ENCODE measurements around the gene KCNH1.

Gene KCNH1

DNA sequence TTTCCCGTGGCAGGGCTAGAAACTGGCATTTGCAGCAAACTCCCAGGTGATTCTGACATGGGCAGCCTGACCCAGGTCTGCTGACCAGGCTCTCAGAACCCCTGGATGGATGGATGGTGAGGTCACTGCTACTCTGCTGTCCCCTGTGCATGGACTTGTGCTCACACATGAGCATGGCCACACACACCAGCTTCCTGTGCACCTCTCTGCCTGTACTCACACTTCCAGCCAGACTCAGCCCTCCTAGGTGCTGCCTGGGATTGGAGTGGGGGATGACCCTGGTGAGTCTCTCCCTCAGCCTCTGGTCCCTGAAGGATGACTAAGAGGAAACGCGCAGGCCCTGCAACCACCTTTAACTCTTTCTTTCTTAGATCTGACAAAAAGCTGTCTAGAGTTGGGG is 444.1 kb downstream of the KCNH1 start:
- no peak for DNase-seq (ENCODE audit: low spot score in 2 of 2)
- Mint-ChIP-seq H3K27me3 (no peaks in the 10 kb centered on the region), H3K36me3 (no peaks in the 10 kb centered on the region), H3K4me1 (peaks cover 11% of the 10 kb centered on the region), H3K9me3 (no peaks in the 10 kb centered on the region), H3K4me3 (no peak overlapping the region), H3K27ac (no peak overlapping the region)
- ATAC-seq (ENCODE audit: low read depth): no peak

DNA sequence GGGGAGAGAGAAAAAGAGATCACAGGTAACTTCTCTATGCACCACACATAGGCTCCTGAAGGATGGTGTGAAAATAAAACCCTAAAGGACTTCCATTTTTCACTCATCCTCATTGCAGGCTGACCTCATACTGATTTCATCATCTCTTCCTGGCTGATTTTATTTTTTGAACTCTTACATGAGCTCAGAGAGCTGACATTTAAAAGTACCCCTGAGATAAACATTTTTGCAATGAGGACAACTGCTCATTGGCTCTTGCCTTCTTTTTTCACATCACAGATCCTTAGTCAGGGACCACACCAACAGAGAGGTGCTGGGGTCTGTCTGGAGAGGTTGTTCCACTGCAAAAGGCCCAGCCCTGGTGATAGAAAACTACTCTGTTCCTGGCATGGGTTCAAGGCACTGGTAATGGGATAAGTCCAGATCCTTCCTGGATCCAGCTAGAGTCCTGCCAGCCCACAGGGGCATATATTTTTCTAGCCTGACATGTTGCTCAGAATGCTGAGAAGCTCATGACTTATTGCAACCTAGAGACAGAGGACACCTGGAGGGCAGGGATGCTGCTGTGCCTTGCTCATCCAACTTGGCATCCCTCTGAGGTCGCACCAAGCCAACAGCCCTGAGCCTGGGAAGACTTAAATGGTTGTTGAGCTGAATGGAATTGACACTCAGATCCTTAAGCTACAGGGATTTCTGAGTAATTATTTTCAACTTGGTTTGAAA is 445.3 kb downstream of the KCNH1 start:
- Mint-ChIP-seq H3K27ac (no peak overlapping the region), H3K36me3 (peaks cover 7% of the 10 kb centered on the region), H3K4me1 (peaks cover 17% of the 10 kb centered on the region), H3K4me3 (no peak overlapping the region), H3K27me3 (no peaks in the 10 kb centered on the region), H3K9me3 (no peaks in the 10 kb centered on the region)
- DNase-seq (ENCODE audit: low spot score in 2 of 2) (no peak), ATAC-seq (ENCODE audit: low read depth) (no peak)

DNA sequence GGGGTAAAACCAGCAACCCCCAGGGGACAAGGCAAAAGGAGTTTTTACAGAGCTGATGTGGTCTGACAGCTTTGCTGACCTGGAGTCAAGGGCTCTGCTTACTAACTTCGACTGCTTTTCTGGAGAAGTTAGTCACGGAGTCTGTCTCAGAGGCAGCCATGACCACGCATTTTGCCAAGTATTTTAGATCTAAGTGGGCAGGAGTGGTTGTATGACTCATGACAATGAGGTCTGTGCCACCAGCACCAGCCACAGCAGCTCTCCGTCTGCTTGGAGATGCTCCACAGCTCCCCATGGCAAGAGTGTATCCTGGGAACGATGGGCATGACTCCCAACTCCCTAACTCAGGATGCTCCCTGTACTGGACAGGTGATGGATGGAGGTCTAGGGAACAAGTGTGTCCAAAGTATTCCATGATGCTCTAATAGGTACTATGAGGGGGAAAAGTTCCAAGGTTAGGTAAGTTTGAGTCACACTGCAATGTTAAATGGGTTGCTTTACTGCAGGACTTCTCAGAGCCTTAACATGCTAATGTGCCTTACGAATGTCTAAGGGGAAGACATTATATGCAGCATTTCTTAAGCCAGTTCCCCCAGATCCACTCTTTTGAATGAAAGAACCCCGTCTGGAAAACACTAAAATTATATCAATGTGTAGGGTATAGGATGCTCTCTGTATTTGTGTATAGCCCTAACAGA is 446.2 kb downstream of the KCNH1 start:
- peaks cover 13% of the 10 kb centered on the region for H3K4me1 Mint-ChIP-seq
- DNase-seq (ENCODE audit: low spot score in 2 of 2) (no peak), ATAC-seq (ENCODE audit: low read depth) (no peak)
- H3K27ac Mint-ChIP-seq: no peak overlapping the region
- H3K36me3 Mint-ChIP-seq: peaks cover 9% of the 10 kb centered on the region
- no peaks in the 10 kb centered on the region for H3K27me3 Mint-ChIP-seq
- no peak overlapping the region for H3K4me3 Mint-ChIP-seq
- H3K9me3 Mint-ChIP-seq: no peaks in the 10 kb centered on the region

DNA sequence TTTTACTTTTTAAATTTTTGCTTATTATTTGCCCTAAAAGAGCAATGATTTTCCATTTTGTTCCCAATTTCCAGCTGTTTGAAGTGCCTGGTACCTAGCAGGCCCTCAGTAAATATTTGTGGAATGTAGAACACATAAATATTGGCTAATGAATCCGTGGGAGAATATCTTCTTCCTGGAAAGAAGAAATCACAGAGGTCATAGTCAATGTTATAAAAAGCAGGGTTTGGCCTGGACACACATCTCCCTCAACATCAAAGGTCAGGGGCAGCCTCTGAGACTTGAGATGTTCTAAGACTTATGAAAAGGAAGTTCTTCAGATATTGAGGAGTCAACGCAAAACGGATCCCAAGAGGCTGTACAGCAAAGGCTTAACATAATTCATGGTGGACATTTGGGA is 447.1 kb downstream of the KCNH1 start:
- DNase-seq (ENCODE audit: low spot score in 2 of 2) (no peak), ATAC-seq (ENCODE audit: low read depth) (no peak)
- Mint-ChIP-seq H3K9me3 (no peaks in the 10 kb centered on the region), H3K4me3 (no peak overlapping the region), H3K4me1 (peaks cover 6% of the 10 kb centered on the region), H3K27ac (no peak overlapping the region), H3K36me3 (peaks cover 9% of the 10 kb centered on the region), H3K27me3 (no peaks in the 10 kb centered on the region)

DNA sequence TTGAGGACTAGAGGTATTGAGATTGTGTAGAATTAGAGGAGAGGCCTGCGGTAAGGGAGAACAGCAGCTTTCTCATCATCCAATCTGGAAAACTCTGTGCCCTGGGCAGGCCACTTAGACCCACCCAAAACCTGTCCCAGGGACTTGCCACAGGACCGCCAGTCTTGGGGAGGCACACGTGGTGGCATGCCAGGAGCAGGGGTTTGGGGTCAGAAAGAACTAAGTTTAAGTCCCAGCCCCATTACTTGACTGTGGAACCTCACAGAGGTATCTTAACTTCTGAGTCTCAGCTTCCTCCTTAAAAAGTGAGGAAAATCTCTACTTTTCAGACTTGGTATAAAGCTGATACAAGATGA is 448.7 kb downstream of the KCNH1 start:
- Mint-ChIP-seq H3K4me1 (peaks cover 6% of the 10 kb centered on the region), H3K9me3 (no peaks in the 10 kb centered on the region), H3K27ac (no peak overlapping the region), H3K27me3 (no peaks in the 10 kb centered on the region), H3K4me3 (no peak overlapping the region), H3K36me3 (peaks cover 11% of the 10 kb centered on the region)
- ATAC-seq (ENCODE audit: low read depth) (no peak), DNase-seq (ENCODE audit: low spot score in 2 of 2) (no peak)

DNA sequence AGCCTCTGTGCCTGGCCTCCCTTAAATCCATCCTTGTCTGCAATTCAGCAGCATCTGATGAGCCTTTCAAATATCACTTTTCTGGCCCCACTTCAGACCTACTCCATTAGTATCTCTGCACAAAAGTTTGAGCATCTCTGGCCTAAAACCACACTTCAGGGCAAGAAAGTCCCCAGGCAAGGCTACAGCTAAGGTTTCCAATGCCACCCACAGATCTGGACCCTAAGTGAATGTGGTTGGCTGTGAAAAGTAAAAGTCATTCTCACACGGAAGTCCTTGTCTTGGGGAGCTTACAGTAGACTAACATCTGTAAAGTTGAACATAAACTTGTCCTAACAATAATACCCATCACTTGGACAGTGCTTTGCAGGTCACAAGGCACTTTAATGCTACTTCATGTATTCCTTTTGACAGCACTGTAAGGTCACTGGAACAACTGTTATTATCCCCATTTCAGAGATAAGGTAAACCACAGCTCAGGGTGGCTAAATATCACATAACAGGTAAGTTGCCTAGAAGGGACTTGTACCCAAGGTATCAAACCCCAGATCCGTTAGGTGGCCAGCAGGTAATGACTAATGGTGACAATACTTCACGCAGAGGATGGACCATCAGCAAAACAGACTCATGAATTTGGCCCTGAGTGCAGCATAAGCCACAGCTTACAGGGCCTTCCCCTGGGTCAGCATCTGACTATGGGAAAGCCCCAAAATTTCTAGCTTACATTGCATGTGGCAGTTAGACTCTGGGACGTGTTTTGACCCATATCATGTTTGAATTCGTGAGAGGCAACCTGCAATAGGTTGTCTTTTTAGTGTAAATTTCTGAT is 449.3 kb downstream of the KCNH1 start:
- ATAC-seq (ENCODE audit: low read depth): no peak
- Mint-ChIP-seq H3K9me3 (no peaks in the 10 kb centered on the region), H3K4me1 (peaks cover 6% of the 10 kb centered on the region), H3K36me3 (peaks cover 14% of the 10 kb centered on the region), H3K27me3 (no peaks in the 10 kb centered on the region), H3K27ac (no peak overlapping the region), H3K4me3 (no peak overlapping the region)
- no peak for DNase-seq (ENCODE audit: low spot score in 2 of 2)

DNA sequence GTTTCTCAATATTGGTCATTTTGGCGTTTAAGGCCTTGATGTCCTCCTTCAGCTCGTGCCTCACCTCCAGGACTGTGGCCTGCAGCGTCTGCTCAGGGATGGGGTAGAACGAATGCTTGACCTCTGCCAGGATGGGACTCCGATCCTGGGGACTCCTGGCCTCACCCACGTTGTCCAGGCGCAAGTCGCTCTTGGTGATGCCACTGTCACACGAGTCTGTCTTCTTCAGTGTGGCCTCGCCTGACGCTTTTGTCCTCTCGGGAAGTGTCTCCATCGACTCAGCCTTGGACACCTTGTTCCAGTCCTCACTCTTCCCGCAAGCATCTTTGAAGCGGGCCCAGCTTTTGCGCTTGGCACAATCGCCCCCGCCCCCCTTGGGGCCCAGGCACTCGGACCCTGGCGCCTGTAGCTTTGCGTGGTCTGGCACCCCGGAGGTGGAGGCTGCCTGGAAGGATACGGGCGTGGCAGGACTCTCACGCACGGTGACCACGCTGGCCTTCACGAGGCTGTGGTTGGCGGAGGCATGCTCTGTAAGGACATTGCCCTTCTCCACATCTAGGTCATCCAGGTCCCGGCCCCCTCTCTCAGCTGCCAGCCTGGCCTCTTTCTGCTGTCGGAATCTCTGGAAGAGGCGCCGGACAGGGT is 450.4 kb downstream of the KCNH1 start:
- no peak for ATAC-seq (ENCODE audit: low read depth)
- no peak overlapping the region for H3K4me3 Mint-ChIP-seq

DNA sequence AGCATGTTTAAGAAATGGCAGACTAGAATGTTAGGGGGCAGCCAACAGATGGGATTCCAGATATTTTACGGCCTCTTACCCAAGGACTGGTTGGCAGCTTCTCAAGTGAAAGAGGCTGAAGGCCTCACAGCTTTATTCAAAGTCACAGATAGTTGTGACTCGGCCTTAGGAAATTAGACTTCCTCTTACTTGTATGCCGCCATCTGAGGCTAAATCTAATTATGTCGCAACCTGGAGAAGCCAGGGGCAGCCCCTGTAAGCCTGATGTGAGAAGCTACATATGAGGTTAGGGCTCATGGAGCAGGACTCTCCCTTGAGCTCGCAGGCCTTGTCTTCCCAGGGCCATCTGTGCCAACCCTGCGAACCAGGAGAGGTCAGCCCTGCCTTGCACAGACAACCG is 452.8 kb downstream of the KCNH1 start:
- Mint-ChIP-seq H3K4me1 (peaks cover 6% of the 10 kb centered on the region), H3K9me3 (no peaks in the 10 kb centered on the region), H3K27me3 (no peaks in the 10 kb centered on the region), H3K27ac (no peak overlapping the region), H3K4me3 (no peak overlapping the region), H3K36me3 (peaks cover 25% of the 10 kb centered on the region)
- no peak for DNase-seq (ENCODE audit: low spot score in 2 of 2)
- no peak for ATAC-seq (ENCODE audit: low read depth)

More for the DNA sequence above, 450.4 kb downstream of the KCNH1 start:
- no peaks in the 10 kb centered on the region for H3K9me3 Mint-ChIP-seq
- no peak for DNase-seq (ENCODE audit: low spot score in 2 of 2)
- no peak overlapping the region for H3K27ac Mint-ChIP-seq
- peaks cover 6% of the 10 kb centered on the region for H3K4me1 Mint-ChIP-seq
- H3K36me3 Mint-ChIP-seq: peaks cover 18% of the 10 kb centered on the region
- no peaks in the 10 kb centered on the region for H3K27me3 Mint-ChIP-seq

DNA sequence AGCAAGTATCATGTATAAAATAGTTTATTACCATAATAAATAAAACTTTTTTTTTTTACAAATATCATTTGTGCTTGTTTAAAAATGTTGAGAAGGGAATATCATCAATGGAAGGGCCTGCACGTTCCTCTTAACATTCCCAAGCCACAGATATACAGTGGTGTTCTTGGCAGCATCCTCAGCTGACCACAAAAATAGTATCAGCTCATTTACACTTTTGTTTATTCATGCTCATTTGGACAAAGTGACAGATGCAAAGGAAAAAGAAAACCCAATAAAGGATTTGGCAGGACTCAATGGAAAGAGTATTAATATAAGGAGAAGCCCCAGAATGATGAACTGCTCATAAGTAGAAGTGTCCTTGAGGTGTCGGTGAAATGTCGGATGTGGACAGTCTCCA is 455.6 kb downstream of the KCNH1 start:
- DNase-seq (ENCODE audit: low spot score in 2 of 2) (no peak), ATAC-seq (ENCODE audit: low read depth) (no peak)
- no peak overlapping the region for H3K27ac Mint-ChIP-seq
- H3K9me3 Mint-ChIP-seq: no peaks in the 10 kb centered on the region
- no peaks in the 10 kb centered on the region for H3K27me3 Mint-ChIP-seq
- no peaks in the 10 kb centered on the region for H3K4me1 Mint-ChIP-seq
- no peak overlapping the region for H3K4me3 Mint-ChIP-seq
- peaks cover 28% of the 10 kb centered on the region for H3K36me3 Mint-ChIP-seq

DNA sequence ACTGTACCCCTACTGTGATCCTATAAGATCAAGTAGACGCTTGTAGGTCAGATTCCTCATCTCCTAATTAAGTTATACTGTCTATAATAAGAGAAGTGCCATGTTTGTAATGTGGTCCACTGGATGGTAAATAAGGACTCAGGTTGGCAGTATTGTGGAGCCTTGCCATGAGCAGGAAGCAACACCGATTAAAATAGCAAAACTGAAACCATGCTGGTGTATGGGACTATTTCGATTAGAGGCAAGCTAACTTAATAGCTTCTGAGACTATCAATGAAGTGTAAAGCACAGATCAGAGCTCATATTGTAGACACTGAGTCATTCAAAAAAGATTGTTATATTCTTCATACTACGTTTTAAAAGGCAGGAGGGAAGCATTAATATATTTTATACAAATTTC is 456.4 kb downstream of the KCNH1 start:
- Mint-ChIP-seq H3K36me3 (peaks cover 26% of the 10 kb centered on the region), H3K9me3 (no peaks in the 10 kb centered on the region), H3K27ac (no peak overlapping the region), H3K27me3 (no peaks in the 10 kb centered on the region), H3K4me1 (no peaks in the 10 kb centered on the region), H3K4me3 (no peak overlapping the region)
- DNase-seq (ENCODE audit: low spot score in 2 of 2) (no peak), ATAC-seq (ENCODE audit: low read depth) (no peak)

DNA sequence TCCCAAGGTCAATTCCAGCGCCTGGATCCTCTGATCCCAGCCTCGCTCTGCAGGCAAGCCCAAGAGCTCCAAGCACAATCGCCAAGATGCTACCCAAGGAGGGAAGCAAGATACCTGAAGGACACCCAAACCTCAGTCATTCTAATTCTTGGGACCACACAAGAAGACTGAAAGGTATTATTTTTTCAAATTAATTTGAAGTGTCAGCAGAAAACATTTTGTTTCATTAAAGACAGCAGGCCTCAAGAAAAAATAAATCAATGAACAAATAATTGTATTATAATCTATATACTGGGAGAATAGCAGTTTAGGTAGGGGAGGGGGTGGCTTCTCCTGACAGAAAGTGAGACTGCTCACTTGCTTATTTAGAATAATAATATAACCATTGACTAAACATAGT is 457.4 kb downstream of the KCNH1 start:
- DNase-seq (ENCODE audit: low spot score in 2 of 2): no peak
- no peak overlapping the region for H3K27ac Mint-ChIP-seq
- H3K9me3 Mint-ChIP-seq: no peaks in the 10 kb centered on the region
- H3K36me3 Mint-ChIP-seq: peaks cover 26% of the 10 kb centered on the region
- no peaks in the 10 kb centered on the region for H3K27me3 Mint-ChIP-seq
- H3K4me1 Mint-ChIP-seq: no peaks in the 10 kb centered on the region
- ATAC-seq (ENCODE audit: low read depth): no peak
- no peak overlapping the region for H3K4me3 Mint-ChIP-seq

DNA sequence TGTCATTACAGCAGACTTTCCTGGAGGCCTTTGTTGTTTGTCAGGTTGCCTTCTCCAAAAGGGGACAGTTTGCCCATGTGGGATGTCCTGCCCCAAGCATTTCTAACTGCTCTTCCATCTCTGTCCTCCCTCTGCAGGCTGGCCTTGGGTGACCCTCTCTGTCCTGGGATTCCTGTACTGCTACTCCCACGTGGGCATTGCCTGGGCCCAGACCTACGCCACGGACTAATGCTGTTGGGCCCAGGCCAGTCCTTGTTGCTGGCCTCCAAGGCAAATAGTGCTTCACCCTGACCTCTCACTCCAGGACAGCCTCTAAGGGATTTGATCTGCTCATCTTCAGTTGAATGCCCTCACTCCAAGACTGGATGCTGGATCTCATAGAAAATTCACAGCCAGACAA is 459.8 kb downstream of the KCNH1 start:
- no peaks in the 10 kb centered on the region for H3K4me1 Mint-ChIP-seq
- H3K27me3 Mint-ChIP-seq: no peaks in the 10 kb centered on the region
- no peak for DNase-seq (ENCODE audit: low spot score in 2 of 2)
- ATAC-seq (ENCODE audit: low read depth): no peak
- peaks cover 28% of the 10 kb centered on the region for H3K36me3 Mint-ChIP-seq
- H3K27ac Mint-ChIP-seq: no peak overlapping the region
- no peak overlapping the region for H3K4me3 Mint-ChIP-seq
- no peaks in the 10 kb centered on the region for H3K9me3 Mint-ChIP-seq

DNA sequence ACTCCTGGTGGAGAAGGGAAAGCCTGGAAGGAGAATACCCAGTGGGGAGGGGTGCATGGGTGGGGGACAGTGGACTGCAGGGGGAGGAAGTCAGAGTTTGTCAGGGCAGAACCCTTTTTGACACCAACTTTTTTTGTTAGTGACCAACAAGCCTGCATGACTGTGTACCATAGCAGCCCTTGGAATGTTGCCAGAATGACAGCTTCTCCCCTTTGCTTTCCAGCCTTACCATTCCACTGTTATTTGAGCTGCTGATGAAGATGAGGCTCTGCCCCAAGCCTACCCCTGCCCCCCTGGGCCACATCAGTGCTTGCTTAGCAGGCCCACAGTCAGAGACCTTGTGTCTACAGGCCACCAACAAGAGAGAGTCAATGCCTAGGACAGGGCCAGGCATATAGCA is 464.0 kb downstream of the KCNH1 start:
- Mint-ChIP-seq H3K4me3 (no peak overlapping the region), H3K36me3 (peaks cover 14% of the 10 kb centered on the region), H3K27me3 (no peaks in the 10 kb centered on the region), H3K9me3 (no peaks in the 10 kb centered on the region), H3K4me1 (no peaks in the 10 kb centered on the region), H3K27ac (no peak overlapping the region)
- DNase-seq (ENCODE audit: low spot score in 2 of 2) (no peak), ATAC-seq (ENCODE audit: low read depth) (no peak)
